HEK293 (cell line): Measurements from ENCODE around the gene DNAH8.

ENCODE experiments used
- BCL11A ChIP-seq: fragments of 450-650 bp; formaldehyde crosslinking; IDR thresholded peaks from 2 replicates; pipeline ENCODE4 v1.5.1; 2016; ENCODE audit warnings: low read depth, missing biosample characterization, missing genetic modification characterization
- BCL6B ChIP-seq: fragments of 450-650 bp; formaldehyde crosslinking; IDR thresholded peaks from 2 replicates; pipeline ENCODE4 v1.5.1; 2017; ENCODE audit warnings: missing biosample characterization, missing genetic modification characterization
- CTCF ChIP-seq: fragments of 450-650 bp; formaldehyde crosslinking; IDR thresholded peaks from 2 replicates; pipeline ENCODE4 v1.5.1; 2016; ENCODE audit warnings: missing biosample characterization, missing genetic modification characterization
- GLI2 ChIP-seq: fragments of 450-650 bp; formaldehyde crosslinking; IDR thresholded peaks from 2 replicates; pipeline ENCODE4; 2017; ENCODE audit warnings: missing biosample characterization, missing genetic modification characterization, low read depth, borderline replicate concordance
- HIC1 ChIP-seq: fragments of 450-650 bp; formaldehyde crosslinking; IDR thresholded peaks from 2 replicates; pipeline ENCODE4 v1.5.1; 2016; ENCODE audit warnings: missing biosample characterization, missing genetic modification characterization
- KLF10 ChIP-seq: fragments of 450-650 bp; IDR thresholded peaks from 2 replicates; pipeline ENCODE4 v1.5.1; 2018; ENCODE audit warnings: missing biosample characterization, mild to moderate bottlenecking, missing genetic modification characterization
- MYNN ChIP-seq: fragments of 450-650 bp; formaldehyde crosslinking; IDR thresholded peaks from 2 replicates; pipeline ENCODE4 v1.5.1; 2016; ENCODE audit warnings: missing biosample characterization, missing genetic modification characterization, borderline replicate concordance
- MZF1 ChIP-seq: fragments of 450-650 bp; formaldehyde crosslinking; IDR thresholded peaks from 2 replicates; pipeline ENCODE4 v1.5.1; 2017; ENCODE audit warnings: missing biosample characterization, missing genetic modification characterization, borderline replicate concordance
- PATZ1 ChIP-seq: fragments of 450-650 bp; formaldehyde crosslinking; IDR thresholded peaks from 2 replicates; pipeline ENCODE4 v1.5.1; 2016; ENCODE audit warnings: missing biosample characterization, missing genetic modification characterization
- REST ChIP-seq: fragments of 450-650 bp; formaldehyde crosslinking; IDR thresholded peaks from 2 replicates; pipeline ENCODE4 v1.5.1; 2016; ENCODE audit warnings: missing biosample characterization, missing genetic modification characterization
- ZBTB26 ChIP-seq: fragments of 450-650 bp; formaldehyde crosslinking; optimal IDR thresholded peaks from 2 replicates; pipeline ENCODE3; 2016; ENCODE audit warnings: missing biosample characterization, mild to moderate bottlenecking, missing genetic modification characterization
- ZNF24 ChIP-seq: fragments of 450-650 bp; formaldehyde crosslinking; IDR thresholded peaks from 2 replicates; pipeline ENCODE4 v1.5.1; 2016; ENCODE audit warnings: missing biosample characterization, missing genetic modification characterization
- ZNF394 ChIP-seq: fragments of 450-650 bp; formaldehyde crosslinking; IDR thresholded peaks from 2 replicates; pipeline ENCODE4 v1.5.1; 2016; ENCODE audit warnings: missing biosample characterization, missing genetic modification characterization, mild to moderate bottlenecking, moderate library complexity, borderline replicate concordance
- ZNF404 ChIP-seq: fragments of 450-650 bp; formaldehyde crosslinking; IDR thresholded peaks from 2 replicates; pipeline ENCODE4 v1.5.1; 2017; ENCODE audit warnings: missing biosample characterization, missing genetic modification characterization

- TF ChIP-seq CTCF (tag by site-specific recombination) (no peak), MZF1 (no peak), PATZ1 (tag by site-specific recombination) (no peak), MYNN (no peak), GLI2 (tag by site-specific recombination) (no peak), REST (no peak), ZBTB26 (tag by site-specific recombination) (no peak), BCL6B (no peak), ZNF404 (tag by site-specific recombination) (no peak), KLF10 (tag by site-specific recombination) (no peak), BCL11A (tag by site-specific recombination) (no peak), ZNF394 (tag by site-specific recombination) (no peak), HIC1 (tag by site-specific recombination) (no peak), ZNF24 (no peak)
Measured at GRCh38 chr6:38728203-38728602, 13.1 kb downstream of the DNAH8 start.
